Endothelial cell of umbilical vein (primary cell): ENCODE results near the gene INKA1. TPM values are rescaled to one million over a fixed set of nuclear protein-coding genes. Genes with fewer than 3 reads are reported as not detected.

Experiments
- BruUV-seq: library from RNA; stranded (reverse); fragments of 400-500 nt; replicated peaks from 2 replicates; lab custom pipeline; 2021; lab: Mats Ljungman, UMichigan
- CTCF ChIA-PET: fragments of 300-600, 350-600 bp; sonication (Branson Sonifier 250); formaldehyde crosslinking; loops from one replicate; lab custom pipeline; 2021; ENCODE audit warnings: antibody characterized with exemption, inconsistent platforms; lab: Charles Lee
- POLR2A ChIA-PET: fragments of 300-600, 350-600 bp; sonication (Branson Sonifier 250); formaldehyde crosslinking; loops from one replicate; lab custom pipeline; 2021; ENCODE audit warnings: antibody characterized with exemption, inconsistent platforms; lab: Charles Lee
- DNase-seq: peaks from one replicate; pipeline ENCODE4 v3.0.0-alpha.2; 2011; ENCODE audit warnings: low read depth, low spot score
- FAIRE-seq: peaks from 2 replicates; lab custom pipeline; 2011; peaks lifted over from hg19 to GRCh38; lab: Jason Lieb, UNC
- H2AFZ ChIP-seq: 2 replicates; pipeline ENCODE4 v1.6.0; 2012; ENCODE audit warnings: low read depth, low read length, control low read depth, inconsistent platforms
- H3K27ac ChIP-seq: 2 replicates; pipeline ENCODE4 v1.5.1; 2011; ENCODE audit warnings: low read depth, mild to moderate bottlenecking, control low read depth, low read length, moderate library complexity; ENCODE audit not compliant: insufficient read depth
- H3K27me3 ChIP-seq, 2 experiments: 2 replicates each; pipeline versions ENCODE4 v1.6.0 to v1.6.1; 2011; ENCODE audit warnings: low read length in 2 of 2, mixed read lengths in 1 of 2; ENCODE audit not compliant: control insufficient read depth in 2 of 2, insufficient read depth in 2 of 2
- H3K36me3 ChIP-seq, 2 experiments: 2 replicates in 1 of 2; 3 replicates in 1 of 2; pipeline ENCODE4 v1.5.1; 2011; ENCODE audit warnings: low read length in 2 of 2, mild to moderate bottlenecking in 1 of 2, moderate library complexity in 1 of 2; ENCODE audit not compliant: control insufficient read depth in 2 of 2, insufficient read depth in 2 of 2; ENCODE audit errors: extremely low read depth in 1 of 2
- H3K4me1 ChIP-seq: 3 replicates; pipeline ENCODE4 v1.5.1; 2011; ENCODE audit warnings: mild to moderate bottlenecking, low read length; ENCODE audit not compliant: control insufficient read depth, insufficient read depth; ENCODE audit errors: extremely low read depth
- H3K4me2 ChIP-seq: 2 replicates; pipeline ENCODE4 v1.6.1; 2011; ENCODE audit warnings: low read length, control low read depth, mixed read lengths; ENCODE audit not compliant: insufficient read depth
- H3K4me3 ChIP-seq, 3 experiments: fragments of 200-600 bp in 1 of 3; sonication (generic), shearing (Covaris generic) in 1 of 3; replicated peaks in 1 of 3; 2 replicates each; pipeline ENCODE4 v1.5.1; 2011 to 2016; ENCODE audit warnings: control low read depth in 3 of 3, low read length in 3 of 3, mild to moderate bottlenecking in 2 of 3, inconsistent platforms in 1 of 3, low read depth in 1 of 3, moderate library complexity in 1 of 3; ENCODE audit not compliant: insufficient read depth in 1 of 3
- H3K79me2 ChIP-seq: 2 replicates; pipeline ENCODE4 v1.6.0; 2012; ENCODE audit warnings: low read length, inconsistent platforms; ENCODE audit not compliant: control insufficient read depth, insufficient read depth
- H3K9ac ChIP-seq: replicated peaks from 2 replicates; pipeline ENCODE3; 2011; ENCODE audit warnings: low read length, control low read depth; ENCODE audit not compliant: insufficient read depth; ENCODE audit errors: extremely low read depth
- H3K9me1 ChIP-seq: replicated peaks from 3 replicates; pipeline ENCODE4 v1.6.0; 2011; ENCODE audit warnings: mild to moderate bottlenecking, low read length; ENCODE audit not compliant: control insufficient read depth, insufficient read depth; ENCODE audit errors: extremely low read depth
- H3K9me3 ChIP-seq: replicated peaks from 2 replicates; pipeline ENCODE4 v1.5.1; 2012; ENCODE audit warnings: low read length, inconsistent platforms; ENCODE audit not compliant: control insufficient read depth, insufficient read depth
- H4K20me1 ChIP-seq: replicated peaks from 2 replicates; pipeline ENCODE3; 2011; ENCODE audit warnings: mild to moderate bottlenecking, low read length; ENCODE audit not compliant: control insufficient read depth, insufficient read depth; ENCODE audit errors: extremely low read depth
- CTCF ChIP-seq, 2 donors: IDR thresholded peaks; 1 replicate in 1 of 2; 2 replicates in 1 of 2; pipeline ENCODE4 v1.5.1; 2011; ENCODE audit warnings: low read length in 2 of 2, mild to moderate bottlenecking in 2 of 2, moderate library complexity in 2 of 2, control low read depth in 1 of 2, inconsistent platforms in 1 of 2, low read depth in 1 of 2; ENCODE audit not compliant: insufficient read depth in 1 of 2; ENCODE audit errors: extremely low read depth in 1 of 2
- EZH2 ChIP-seq: IDR thresholded peaks from 2 replicates; pipeline ENCODE4 v1.6.1; 2012; ENCODE audit warnings: borderline replicate concordance, low read depth, mild to moderate bottlenecking, moderate library complexity, low read length, inconsistent platforms; ENCODE audit not compliant: severe bottlenecking
- FOS ChIP-seq: IDR thresholded peaks from 2 replicates; pipeline ENCODE4 v1.6.1; 2011; ENCODE audit warnings: mild to moderate bottlenecking, low read length, moderate library complexity, borderline replicate concordance; ENCODE audit not compliant: insufficient read depth
- GATA2 ChIP-seq: IDR thresholded peaks from 2 replicates; pipeline ENCODE4 v1.7.0; 2011; ENCODE audit warnings: low read depth, mild to moderate bottlenecking, moderate library complexity, mixed read lengths, low read length; ENCODE audit not compliant: insufficient read length, insufficient read depth
- JUN ChIP-seq: IDR thresholded peaks from 2 replicates; pipeline ENCODE4 v1.6.1; 2011; ENCODE audit warnings: borderline replicate concordance, low read depth; ENCODE audit not compliant: insufficient read length, insufficient read depth
- MAX ChIP-seq: IDR thresholded peaks from 2 replicates; pipeline ENCODE4 v1.6.1; 2011; ENCODE audit not compliant: insufficient read depth, insufficient read length
- MYC ChIP-seq: IDR thresholded peaks from one replicate; pipeline ENCODE4 v1.6.1; 2011; ENCODE audit warnings: mild to moderate bottlenecking, low read depth, low read length
- POLR2A ChIP-seq: IDR thresholded peaks from 2 replicates; pipeline ENCODE4 v1.6.1; 2012; ENCODE audit warnings: low read depth, mild to moderate bottlenecking, control low read depth, low read length
- POLR2AphosphoS5 ChIP-seq: IDR thresholded peaks from 2 replicates; pipeline ENCODE4 v1.6.1; 2012; ENCODE audit warnings: low read depth, mild to moderate bottlenecking, control low read depth, low read length, moderate library complexity; ENCODE audit not compliant: insufficient read depth
- dilution Hi-C: fragments of 300-500 bp; cut with MboI; formaldehyde crosslinking; loops from one replicate; pipeline ENCODE4 v1.15.0; 2019; ENCODE audit warnings: low sequenced_read_pairs; ENCODE audit not compliant: extremely low pct_ligation_motif_present
- intact Hi-C: fragments of 100-400 bp; cut with micrococcal nuclease; formaldehyde crosslinking; loops from one replicate; pipeline ENCODE4 v1.10.0; 2022
- polyA plus RNA-seq, 4 experiments: library from polyadenylated mRNA; depleted of rRNA in 3 of 4; stranded (reverse) in 3 of 4; unstranded in 1 of 4; fragments of >200 nt; gene quantifications; 2 replicates each; pipeline versions ENCODE4 v1.2.1 to v1.2.3, GENCODE V29; 2011 to 2012; ENCODE audit warnings: missing spikeins in 1 of 4
- total RNA-seq: library from RNA; stranded (reverse); gene quantifications from 2 replicates; pipeline ENCODE4 v1.2.3, GENCODE V29; 2021

Gene INKA1
- total and polyA plus RNA-seq, 2 donors (not counting 3 experiments of a cell fraction or from before 2014, with no cell fraction given): 24.0 to 37.8 TPM

- Histone ChIP-seq H3K4me1 (no peaks in the 10 kb centered on the region), H3K4me3 (no peak overlapping the region), H3K9ac (no peak overlapping the region), H2AFZ (no peak overlapping the region), H3K27ac (no peak overlapping the region), H3K4me2 (no peak overlapping the region), H3K9me1 (no peaks in the 10 kb centered on the region), H3K27me3 (no peaks in the 10 kb centered on the region), H3K79me2 (peaks cover 84% of the 10 kb centered on the region), H3K9me3 (no peaks in the 10 kb centered on the region), H3K36me3 (no peaks in the 10 kb centered on the region), H4K20me1 (peaks cover 6% of the 10 kb centered on the region)
- TF ChIP-seq MYC (no peak), POLR2A (no peak), GATA2 (no peak), EZH2 (no peak), JUN (no peak), CTCF (IDR thresholded peaks at IDR 0.05; ENCODE audit: extremely low read depth in 1 of 2, insufficient read depth in 1 of 2, low read depth in 1 of 2, low read length in 2 of 2) (no peak), FOS (no peak), MAX (no peak), POLR2AphosphoS5 (no peak)
- FAIRE-seq (no peak), DNase-seq (no peak)
- CTCF ChIA-PET: interaction anchor here (0.9 to 1.7 kb wide), 2 partner anchors 12 to 21 kb away, joined by 3 to 9 read pairs; no protein-coding TSS in a partner anchor
- dilution Hi-C loops (no loop called here), intact Hi-C loops (no loop called here)
- BruUV-seq: no TSS peak
- POLR2A ChIA-PET: interaction anchor here (0.6 kb wide), 2 partner anchors 48 to 1262 kb away, joined by 4 to 6 read pairs; no protein-coding TSS in a partner anchor
These were observed 33.7 kb upstream of the INKA1 start for GRCh38 chr3:49769286-49769915.
